GM23338 (cell line): Measurements from ENCODE around the gene HIVEP1.

Source experiments
- POLR2AphosphoS5 ChIP-seq: IDR thresholded peaks from 2 replicates; pipeline ENCODE4 v1.6.1; 2016; ENCODE audit warnings: antibody characterized with exemption, low read depth
- TF ChIP-seq, protein P1 (sequence below): IDR thresholded peaks from one replicate; pipeline ENCODE4 v1.6.1; 2018; ENCODE audit warnings: antibody characterized with exemption; ENCODE audit not compliant: unreplicated experiment
- TF ChIP-seq, protein P2 (sequence below), 2 experiments: fragments of 200-600 bp in 1 of 2; sonication (generic) in 1 of 2; conservative IDR thresholded peaks; 2 replicates each; pipeline versions ENCODE4 v1.5.1 to v1.6.1; 2016 to 2017; ENCODE audit warnings: antibody characterized with exemption in 2 of 2, low read depth in 2 of 2, mild to moderate bottlenecking in 2 of 2, moderate library complexity in 1 of 2

DNA sequence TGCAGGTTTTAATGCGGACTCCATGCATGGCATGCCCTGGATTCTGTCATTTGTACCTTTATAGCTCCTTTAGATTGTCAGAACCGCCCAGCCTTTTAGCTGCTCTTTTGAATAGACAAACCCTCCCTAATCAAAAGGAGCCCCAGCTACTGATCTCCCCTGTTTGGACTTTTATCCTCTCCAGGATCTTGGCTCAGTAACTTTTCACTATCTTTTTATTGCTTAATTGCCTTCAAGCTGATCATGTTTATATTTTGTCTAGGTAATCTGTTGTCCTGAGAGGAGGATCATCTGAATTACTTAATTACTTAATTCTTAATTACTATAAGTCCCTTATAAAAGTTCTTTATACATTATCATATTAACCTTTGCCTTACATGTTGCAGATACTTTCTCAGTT is 93.2 kb downstream of the HIVEP1 start:
- no peak for TF ChIP-seq POLR2AphosphoS5
- TF ChIP-seq, protein P1, sequence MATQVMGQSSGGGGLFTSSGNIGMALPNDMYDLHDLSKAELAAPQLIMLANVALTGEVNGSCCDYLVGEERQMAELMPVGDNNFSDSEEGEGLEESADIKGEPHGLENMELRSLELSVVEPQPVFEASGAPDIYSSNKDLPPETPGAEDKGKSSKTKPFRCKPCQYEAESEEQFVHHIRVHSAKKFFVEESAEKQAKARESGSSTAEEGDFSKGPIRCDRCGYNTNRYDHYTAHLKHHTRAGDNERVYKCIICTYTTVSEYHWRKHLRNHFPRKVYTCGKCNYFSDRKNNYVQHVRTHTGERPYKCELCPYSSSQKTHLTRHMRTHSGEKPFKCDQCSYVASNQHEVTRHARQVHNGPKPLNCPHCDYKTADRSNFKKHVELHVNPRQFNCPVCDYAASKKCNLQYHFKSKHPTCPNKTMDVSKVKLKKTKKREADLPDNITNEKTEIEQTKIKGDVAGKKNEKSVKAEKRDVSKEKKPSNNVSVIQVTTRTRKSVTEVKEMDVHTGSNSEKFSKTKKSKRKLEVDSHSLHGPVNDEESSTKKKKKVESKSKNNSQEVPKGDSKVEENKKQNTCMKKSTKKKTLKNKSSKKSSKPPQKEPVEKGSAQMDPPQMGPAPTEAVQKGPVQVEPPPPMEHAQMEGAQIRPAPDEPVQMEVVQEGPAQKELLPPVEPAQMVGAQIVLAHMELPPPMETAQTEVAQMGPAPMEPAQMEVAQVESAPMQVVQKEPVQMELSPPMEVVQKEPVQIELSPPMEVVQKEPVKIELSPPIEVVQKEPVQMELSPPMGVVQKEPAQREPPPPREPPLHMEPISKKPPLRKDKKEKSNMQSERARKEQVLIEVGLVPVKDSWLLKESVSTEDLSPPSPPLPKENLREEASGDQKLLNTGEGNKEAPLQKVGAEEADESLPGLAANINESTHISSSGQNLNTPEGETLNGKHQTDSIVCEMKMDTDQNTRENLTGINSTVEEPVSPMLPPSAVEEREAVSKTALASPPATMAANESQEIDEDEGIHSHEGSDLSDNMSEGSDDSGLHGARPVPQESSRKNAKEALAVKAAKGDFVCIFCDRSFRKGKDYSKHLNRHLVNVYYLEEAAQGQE, result no peak
- TF ChIP-seq, protein P2, sequence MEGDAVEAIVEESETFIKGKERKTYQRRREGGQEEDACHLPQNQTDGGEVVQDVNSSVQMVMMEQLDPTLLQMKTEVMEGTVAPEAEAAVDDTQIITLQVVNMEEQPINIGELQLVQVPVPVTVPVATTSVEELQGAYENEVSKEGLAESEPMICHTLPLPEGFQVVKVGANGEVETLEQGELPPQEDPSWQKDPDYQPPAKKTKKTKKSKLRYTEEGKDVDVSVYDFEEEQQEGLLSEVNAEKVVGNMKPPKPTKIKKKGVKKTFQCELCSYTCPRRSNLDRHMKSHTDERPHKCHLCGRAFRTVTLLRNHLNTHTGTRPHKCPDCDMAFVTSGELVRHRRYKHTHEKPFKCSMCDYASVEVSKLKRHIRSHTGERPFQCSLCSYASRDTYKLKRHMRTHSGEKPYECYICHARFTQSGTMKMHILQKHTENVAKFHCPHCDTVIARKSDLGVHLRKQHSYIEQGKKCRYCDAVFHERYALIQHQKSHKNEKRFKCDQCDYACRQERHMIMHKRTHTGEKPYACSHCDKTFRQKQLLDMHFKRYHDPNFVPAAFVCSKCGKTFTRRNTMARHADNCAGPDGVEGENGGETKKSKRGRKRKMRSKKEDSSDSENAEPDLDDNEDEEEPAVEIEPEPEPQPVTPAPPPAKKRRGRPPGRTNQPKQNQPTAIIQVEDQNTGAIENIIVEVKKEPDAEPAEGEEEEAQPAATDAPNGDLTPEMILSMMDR (conservative IDR thresholded peaks at IDR 0.05; ENCODE audit: low read depth in 2 of 2), result no peak
